H1 (cell line): ENCODE results near the gene AQP10. TPM values are rescaled to one million over a fixed set of nuclear protein-coding genes. Genes with fewer than 3 reads are reported as not detected.

Experiments used
- EP300 ChIP-seq, 2 experiments: IDR thresholded peaks; 1 replicate in 1 of 2; 2 replicates in 1 of 2; pipeline ENCODE4 v1.6.1; 2011 to 2012; ENCODE audit warnings: low read depth in 2 of 2, low read length in 2 of 2, mild to moderate bottlenecking in 2 of 2, borderline replicate concordance in 1 of 2, inconsistent platforms in 1 of 2, moderate library complexity in 1 of 2
- GABPA ChIP-seq: IDR thresholded peaks from 2 replicates; pipeline ENCODE4 v1.6.1; 2011; ENCODE audit warnings: mild to moderate bottlenecking, low read length, moderate library complexity, borderline replicate concordance; ENCODE audit not compliant: insufficient read depth
- YY1 ChIP-seq: IDR thresholded peaks from 2 replicates; pipeline ENCODE4 v1.6.1; 2011; ENCODE audit warnings: low read depth, mild to moderate bottlenecking, low read length
- polyA plus RNA-seq, 7 experiments: library from polyadenylated mRNA; depleted of rRNA in 3 of 7; stranded (reverse) in 5 of 7; unstranded in 2 of 7; fragments of >200 nt in 5 of 7; fragments of 200-250 nt in 2 of 7; gene quantifications; 1 replicate in 5 of 7; 2 replicates in 1 of 7; 4 replicates in 1 of 7; pipeline versions ENCODE4 v1.2.1 to v1.2.3, GENCODE V29; 2011 to 2013; ENCODE audit warnings: missing spikeins in 2 of 7, mixed read lengths in 2 of 7
- total RNA-seq: library from RNA; stranded (reverse); fragmentation: NEBNext Ultra II Directional; extraction: Animal tissue kit (Norgen Biotek cat#: 25700); gene quantifications from 2 replicates; pipeline ENCODE4 v1.2.1, GENCODE V29; 2021

Gene AQP10
- total and polyA plus RNA-seq, 2 of the 8 experiments (the other 6 are each of a cell fraction or from before 2014, with no cell fraction given) = not detected

DNA sequence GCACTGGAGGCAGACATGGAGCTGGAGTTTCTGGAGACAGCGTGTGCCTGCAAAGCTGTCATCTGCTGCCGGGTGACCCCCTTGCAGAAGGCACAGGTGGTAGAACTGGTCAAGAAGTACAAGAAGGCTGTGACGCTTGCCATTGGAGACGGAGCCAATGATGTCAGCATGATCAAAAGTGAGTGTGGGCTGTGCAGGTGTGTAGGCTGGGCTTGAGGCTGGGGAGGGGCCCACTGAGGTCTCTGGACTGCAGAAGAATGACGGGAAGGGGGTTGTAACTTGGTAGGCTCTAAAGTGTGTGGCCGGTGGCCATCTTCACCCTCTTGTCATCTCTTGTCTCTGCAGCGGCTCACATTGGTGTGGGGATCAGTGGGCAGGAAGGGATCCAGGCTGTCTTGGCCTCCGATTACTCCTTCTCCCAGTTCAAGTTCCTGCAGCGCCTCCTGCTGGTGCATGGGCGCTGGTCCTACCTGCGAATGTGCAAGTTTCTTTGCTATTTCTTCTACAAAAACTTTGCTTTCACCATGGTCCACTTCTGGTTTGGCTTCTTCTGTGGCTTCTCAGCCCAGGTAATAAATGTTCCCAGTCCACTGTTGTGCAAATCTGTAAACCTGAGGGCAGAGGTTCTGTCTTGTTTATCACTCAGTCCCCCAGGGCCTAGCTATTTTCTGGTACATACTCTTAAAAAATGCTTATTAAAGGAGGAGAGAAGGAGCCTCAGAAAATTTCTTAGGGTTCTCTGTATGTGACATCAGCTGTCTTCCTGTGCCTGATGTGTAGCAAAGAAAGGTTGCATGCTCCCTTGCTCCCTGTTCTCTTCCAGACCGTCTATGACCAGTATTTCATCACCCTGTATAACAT, 24.3 kb downstream of the AQP10 start (continued):
- TF ChIP-seq YY1 (no peak), GABPA (no peak), EP300 (IDR thresholded peaks at IDR 0.05; ENCODE audit: borderline replicate concordance in 1 of 2, low read depth in 2 of 2, low read length in 2 of 2) (no peak)
